AG10803 (cell line): Measurements from ENCODE around the gene ALB.

Experiments
- DNase-seq: peaks from one replicate; pipeline ENCODE4 v3.0.0; 2010; ENCODE audit warnings: low read depth
- H3K4me3 ChIP-seq: 2 replicates; pipeline ENCODE4 v1.5.1; 2011; ENCODE audit warnings: mild to moderate bottlenecking, low read length, control low read depth
- CTCF ChIP-seq: conservative IDR thresholded peaks from 2 replicates; pipeline ENCODE4 v1.5.1; 2011; ENCODE audit warnings: mild to moderate bottlenecking, low read length, control low read depth, inconsistent platforms

Gene ALB

GRCh38 chr4:73420615-73421014 is 16.5 kb downstream of the ALB start:
- TF ChIP-seq CTCF = no peak
- DNase-seq = no peak
- H3K4me3 ChIP-seq = no peak overlapping the region

- DNase-seq = no peak
- H3K4me3 ChIP-seq = no peak overlapping the region
- no peak for TF ChIP-seq CTCF
Observed at GRCh38 chr4:73421708-73422457, 17.8 kb downstream of the ALB start.

DNA sequence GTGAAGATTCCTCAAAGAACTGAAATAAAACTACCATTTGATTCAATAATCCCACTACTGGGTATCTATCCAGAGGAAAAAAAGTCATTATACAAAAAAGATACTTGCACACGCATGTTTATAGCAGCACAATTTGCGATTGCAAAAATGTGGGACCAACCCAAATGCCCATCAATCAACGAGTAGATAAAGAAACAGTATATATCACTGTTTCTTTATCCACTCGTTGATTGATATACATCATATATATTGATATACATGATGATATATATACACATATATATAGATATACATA is 18.3 kb downstream of the ALB start:
- H3K4me3 ChIP-seq = no peak overlapping the region
- no peak for TF ChIP-seq CTCF
- no peak for DNase-seq

- no peak for DNase-seq
- no peak overlapping the region for H3K4me3 ChIP-seq
- no peak for TF ChIP-seq CTCF
Observed at GRCh38 chr4:73423184-73423583, 19.1 kb downstream of the ALB start.

- DNase-seq = no peak
- TF ChIP-seq CTCF = no peak
- H3K4me3 ChIP-seq = no peak overlapping the region
Observed at GRCh38 chr4:73426666-73427065, 22.6 kb downstream of the ALB start.

- DNase-seq = no peak
- TF ChIP-seq CTCF = no peak
- no peak overlapping the region for H3K4me3 ChIP-seq
Observed at GRCh38 chr4:73429118-73429517, 25.0 kb downstream of the ALB start.

DNA sequence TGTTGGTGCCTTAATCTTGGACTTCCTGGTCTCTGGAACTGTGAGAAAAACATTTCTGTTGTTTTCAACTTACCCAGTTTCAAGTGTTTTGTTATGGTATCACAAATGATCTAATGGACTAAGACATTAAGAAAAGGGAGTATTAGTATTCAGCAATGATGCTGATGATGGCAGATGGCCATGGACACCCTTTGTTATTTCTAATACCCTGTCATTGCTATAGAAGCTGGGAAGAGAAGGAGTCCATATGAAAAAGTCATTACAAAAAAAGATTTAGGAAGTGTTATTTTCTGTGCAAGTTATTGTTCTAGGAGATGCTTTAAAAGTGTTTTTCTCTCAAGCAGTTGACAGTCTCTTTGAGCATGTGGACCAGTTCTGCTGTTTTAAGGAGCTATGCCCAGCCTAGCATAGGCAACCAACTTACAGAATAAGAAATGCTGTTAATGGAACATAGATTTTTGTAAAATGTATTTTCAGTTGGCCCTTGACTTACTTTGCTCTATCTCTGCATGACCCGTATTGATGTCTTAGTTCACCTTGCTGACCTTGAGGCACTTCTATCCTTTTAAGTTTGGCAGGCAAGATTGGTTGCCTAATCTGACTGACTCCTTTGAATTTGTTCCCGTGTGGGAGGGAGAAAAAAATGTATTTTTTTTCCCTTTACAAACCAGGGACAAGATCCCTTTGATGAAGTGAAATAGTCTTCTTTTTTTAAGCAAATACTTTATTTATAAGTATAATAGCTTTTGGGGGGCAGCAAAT is 25.9 kb downstream of the ALB start:
- no peak for TF ChIP-seq CTCF
- H3K4me3 ChIP-seq = no peak overlapping the region
- no peak for DNase-seq
